OCI-LY1 (cell line): ENCODE measurements around the gene SLC22A3.

ENCODE experiments used
- EZH2 ChIP-seq: fragments of 200-600 bp; sonication (generic), shearing (Covaris generic); IDR thresholded peaks from 2 replicates; pipeline ENCODE4 v1.8.0; 2017; ENCODE audit warnings: borderline replicate concordance, mixed run types, mild to moderate bottlenecking, antibody characterized with exemption, low read length, moderate library complexity, mixed read lengths
- TF ChIP-seq, protein P1 (sequence below): fragments of 200-600 bp; sonication (generic), shearing (Covaris generic); IDR thresholded peaks from 2 replicates; pipeline ENCODE4 v1.5.1; 2017; ENCODE audit warnings: mild to moderate bottlenecking, antibody characterized with exemption, low read length, moderate library complexity, mixed read lengths

DNA sequence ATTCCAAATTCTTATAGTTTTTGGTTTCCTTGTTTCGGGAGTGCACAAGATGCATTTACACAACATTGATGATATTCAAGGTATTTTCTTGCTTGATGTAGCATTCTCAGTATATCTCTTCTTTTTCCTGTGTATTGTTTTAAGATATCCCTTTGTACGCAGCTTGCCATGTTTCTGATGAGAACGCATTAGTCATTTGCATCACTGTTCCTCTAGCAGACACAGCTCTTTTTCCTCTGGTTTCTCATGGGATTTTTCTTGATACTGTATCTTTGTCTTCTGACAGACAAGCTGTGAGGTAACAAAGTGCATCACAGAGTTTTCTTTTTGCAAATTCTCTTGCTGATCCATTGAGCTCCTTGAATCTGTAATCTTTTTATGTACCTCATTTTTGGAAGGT is 146.4 kb downstream of the SLC22A3 start:
- TF ChIP-seq, protein P1, sequence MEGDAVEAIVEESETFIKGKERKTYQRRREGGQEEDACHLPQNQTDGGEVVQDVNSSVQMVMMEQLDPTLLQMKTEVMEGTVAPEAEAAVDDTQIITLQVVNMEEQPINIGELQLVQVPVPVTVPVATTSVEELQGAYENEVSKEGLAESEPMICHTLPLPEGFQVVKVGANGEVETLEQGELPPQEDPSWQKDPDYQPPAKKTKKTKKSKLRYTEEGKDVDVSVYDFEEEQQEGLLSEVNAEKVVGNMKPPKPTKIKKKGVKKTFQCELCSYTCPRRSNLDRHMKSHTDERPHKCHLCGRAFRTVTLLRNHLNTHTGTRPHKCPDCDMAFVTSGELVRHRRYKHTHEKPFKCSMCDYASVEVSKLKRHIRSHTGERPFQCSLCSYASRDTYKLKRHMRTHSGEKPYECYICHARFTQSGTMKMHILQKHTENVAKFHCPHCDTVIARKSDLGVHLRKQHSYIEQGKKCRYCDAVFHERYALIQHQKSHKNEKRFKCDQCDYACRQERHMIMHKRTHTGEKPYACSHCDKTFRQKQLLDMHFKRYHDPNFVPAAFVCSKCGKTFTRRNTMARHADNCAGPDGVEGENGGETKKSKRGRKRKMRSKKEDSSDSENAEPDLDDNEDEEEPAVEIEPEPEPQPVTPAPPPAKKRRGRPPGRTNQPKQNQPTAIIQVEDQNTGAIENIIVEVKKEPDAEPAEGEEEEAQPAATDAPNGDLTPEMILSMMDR, result no peak
- no peak for TF ChIP-seq EZH2
